NCI-H446 treated with DMSO at 0.1 percent for 48 hours (cell line): ENCODE data around the gene EMC9.

Source experiments
- DNase-seq: peaks from one replicate; lab custom pipeline; 2025; lab: John Stamatoyannopoulos, UW

Gene EMC9

DNA sequence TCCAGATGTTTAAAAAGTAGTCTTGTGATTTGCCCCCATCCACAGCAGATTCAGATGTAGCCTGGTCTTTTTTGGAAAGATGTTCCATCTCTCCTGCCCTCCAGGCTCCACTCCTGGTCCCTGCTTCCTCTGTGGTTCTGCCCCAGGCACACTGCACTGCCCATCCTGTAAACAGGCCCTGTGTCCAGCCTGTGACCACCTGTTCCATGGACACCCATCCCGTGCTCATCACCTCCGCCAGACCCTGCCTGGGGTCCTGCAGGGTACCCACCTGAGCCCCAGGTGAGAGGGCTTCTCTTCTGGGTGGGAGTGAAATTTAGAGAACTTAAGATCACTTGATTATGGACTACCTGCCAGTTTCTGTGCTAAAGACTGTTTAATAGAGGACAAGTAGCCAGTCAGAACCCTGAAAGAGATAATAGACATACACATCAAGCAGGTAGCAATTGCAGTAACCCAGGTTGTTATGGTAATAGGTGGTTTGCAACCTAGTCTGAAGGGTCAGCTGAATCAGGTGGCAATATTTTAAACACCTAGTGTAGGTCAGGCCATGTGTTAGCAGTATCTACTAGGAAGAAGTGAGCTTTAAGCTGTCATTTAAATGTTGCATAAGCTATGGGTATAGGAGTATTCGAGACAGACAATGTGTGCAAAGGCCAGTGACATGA, 8.0 kb upstream of the EMC9 start:
- no peak for DNase-seq

DNA sequence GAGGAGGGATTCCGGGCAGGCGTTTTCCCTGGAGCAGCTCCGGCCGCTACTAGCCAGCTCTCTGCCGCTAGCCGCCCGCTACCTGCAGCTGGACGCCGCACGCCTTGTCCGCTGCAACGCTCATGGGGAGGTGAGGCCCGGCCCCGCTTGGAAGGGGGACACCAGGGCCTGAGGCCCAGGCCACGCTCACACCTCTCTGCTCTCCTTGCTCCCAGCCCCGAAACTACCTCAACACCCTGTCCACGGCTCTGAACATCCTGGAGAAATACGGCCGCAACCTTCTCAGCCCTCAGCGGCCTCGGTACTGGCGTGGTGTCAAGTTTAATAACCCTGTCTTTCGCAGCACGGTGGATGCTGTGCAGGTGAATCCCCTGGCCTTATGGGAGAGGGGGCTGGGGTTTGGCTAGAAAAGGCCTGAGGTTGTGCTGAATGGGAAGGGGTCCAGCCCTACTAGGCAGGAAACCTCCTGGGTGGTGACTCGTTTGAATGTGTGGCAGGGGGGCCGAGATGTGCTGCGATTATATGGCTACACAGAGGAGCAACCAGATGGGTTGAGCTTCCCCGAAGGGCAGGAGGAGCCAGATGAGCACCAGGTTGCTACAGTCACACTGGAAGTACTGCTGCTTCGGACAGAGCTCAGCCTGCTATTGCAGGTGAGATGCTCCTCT, 6.5 kb upstream of the EMC9 start:
- no peak for DNase-seq

DNA sequence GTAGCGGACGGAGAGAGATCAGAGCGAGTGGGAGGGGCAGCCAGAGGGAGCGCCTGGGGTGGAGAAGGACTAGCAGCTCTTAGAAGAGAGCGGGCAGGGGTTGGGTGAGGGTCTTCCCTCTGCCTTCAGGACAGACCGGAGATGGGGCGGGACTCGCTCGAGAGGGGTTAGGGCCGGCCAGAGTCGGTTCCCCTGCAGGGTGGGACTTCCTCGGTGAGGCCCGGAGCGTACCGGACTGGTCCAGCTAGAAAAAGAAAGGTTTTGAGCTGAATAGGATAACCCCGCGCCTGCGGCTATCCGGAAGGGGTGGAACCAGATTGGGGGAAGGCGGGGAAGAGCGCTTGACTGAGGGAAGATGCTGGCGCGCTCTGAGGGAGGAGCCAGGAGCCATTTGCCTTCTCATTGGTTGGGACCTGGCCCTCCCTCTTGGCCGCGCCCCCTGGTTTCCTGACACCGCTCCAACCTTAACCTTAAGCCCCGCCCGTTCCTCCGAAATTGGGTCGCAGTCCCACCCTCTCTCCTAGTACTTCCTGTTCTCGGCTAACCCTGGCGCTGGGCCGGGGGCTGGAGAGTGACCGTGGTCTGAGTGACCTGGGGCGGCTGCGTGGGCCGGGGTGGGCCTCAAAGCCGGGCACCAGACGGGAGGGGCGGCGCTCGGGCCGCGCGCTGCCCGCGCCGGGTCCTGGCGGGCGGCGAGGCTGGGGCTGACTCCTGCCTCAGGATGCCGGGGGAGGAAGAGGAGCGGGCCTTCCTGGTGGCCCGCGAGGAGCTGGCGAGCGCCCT, 5.8 kb upstream of the EMC9 start, which contains the start of gene RNF31:
RNF31 (plus strand) TSS at position 521 of the 783 bp plus-strand sequence; CDS start at position 722, 201 bp downstream.
- peak; percentile 97 for DNase-seq

DNA sequence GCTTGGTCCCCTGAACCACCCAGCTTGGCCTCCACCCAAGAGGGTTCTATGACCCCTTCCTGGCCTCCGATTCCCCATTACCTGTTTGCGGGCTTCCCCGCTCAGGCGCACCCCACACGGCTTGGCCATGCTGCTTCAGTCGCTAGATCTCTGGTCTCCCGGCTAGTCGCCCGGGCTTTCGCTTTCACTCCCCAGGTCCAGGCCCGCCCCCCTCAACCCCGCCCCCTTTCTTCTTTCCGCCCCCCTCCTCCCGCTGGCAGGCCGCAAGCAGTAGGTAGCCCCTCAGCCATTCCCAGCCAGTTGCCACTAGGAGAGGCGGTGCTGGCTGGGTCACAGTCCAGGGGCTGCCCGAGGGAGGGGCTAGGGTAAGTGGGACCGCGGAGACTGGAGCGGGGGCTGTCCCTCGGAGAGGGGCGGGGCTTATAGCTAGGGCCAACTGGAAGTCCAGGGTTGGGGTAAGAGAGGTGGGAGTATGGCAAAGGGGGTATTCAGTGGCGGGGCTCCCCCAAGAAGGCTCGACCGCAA, 5.1 kb upstream of the EMC9 start, which contains the start of gene PSME2:
PSME2 (minus strand) TSS at position 158 of the 525 bp plus-strand sequence; CDS start at position 129, 29 bp downstream.
- DNase-seq = peak; percentile 98

DNA sequence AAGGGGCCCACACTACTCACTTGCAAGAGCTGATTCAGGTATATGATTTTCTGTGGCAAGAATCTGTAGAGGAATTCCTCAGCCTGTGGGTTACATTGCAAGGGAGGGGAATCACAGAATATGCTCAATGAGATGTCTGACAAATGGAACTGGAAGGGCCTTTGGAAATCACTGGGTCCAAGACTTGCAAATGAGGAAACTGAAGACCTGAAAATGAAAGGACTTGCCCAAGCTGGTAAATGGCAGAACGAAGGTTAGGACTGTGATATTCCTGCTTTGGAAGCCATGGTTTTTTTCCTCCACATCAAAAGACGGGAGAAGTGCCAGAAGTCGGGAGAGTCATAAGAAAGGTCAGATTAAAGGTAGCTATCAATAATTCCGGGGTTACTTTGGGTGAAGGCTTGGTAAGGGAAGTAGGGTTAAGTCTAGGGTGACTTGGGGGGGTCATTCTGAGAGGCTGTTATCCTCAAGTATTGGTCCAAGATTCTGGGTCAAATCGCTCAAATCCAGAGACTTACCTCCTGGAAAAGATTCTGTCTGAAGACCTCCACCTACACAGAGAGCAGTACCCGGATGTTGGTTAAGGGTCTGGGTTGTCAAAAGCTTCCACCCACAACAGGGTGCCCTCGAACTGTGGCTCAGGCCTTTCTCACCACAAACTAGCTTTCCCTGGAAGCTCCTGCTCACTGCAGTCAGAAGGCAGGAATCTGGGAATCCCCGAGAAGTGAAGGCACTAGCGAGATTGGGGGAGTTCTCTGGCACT, 4.5 kb upstream of the EMC9 start:
- no peak for DNase-seq

DNA sequence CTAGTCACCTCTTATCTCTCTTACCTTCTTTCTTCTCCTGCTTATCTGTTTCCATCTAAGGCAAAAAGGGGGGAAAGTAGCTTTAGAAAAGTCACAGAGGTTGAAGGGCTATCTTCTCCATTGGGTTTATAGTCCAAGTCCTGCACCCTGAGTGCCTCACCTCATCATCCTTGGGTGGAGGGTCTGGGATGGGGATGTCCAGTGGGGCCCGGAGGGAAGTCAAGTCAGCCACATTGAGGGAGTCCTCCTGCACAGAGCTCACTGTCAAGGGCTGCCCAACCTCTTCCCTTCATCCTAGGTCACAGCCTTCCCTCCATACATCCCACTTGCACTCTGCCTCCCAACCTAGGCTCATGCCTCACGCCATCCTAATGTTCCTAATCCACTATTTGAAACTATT, 3.8 kb upstream of the EMC9 start:
- DNase-seq = no peak

DNA sequence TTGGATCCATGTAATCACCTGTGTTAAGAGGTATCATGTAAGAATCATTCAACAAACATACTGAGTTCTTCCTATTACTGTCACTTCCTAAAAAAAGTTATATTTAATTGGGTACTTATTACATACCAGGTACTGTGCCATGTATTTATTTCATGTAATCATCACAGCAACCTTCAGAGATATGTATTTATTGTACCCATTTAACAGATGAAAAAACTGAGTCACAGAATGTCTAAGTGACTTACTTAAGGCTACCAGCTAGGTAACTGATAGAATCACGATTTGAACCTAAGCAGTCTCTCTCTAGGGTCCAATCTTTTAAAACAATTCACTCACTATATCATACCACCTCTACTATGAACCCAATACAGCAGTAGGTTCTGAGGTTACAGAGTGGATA, 3.1 kb upstream of the EMC9 start:
- DNase-seq = no peak

DNA sequence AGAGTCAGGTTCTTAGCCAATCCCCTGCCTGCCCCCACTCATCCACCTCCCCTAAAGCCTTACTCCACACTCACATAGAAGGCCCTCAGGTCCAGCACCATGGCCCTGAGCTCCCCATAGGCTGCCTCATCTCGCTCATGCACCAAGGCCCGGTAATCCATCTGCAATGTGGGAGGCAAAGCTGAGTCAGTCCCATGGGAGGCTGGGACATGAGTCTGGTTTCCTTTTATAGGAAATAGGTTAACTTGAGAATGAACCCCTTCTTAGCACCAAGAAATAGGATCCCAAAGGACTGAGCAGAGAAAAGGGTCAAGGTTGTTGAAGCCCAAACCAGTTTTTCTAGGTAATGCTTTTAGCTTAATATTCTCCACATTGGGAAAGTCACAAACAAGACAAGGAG, 2.1 kb upstream of the EMC9 start:
- no peak for DNase-seq

DNA sequence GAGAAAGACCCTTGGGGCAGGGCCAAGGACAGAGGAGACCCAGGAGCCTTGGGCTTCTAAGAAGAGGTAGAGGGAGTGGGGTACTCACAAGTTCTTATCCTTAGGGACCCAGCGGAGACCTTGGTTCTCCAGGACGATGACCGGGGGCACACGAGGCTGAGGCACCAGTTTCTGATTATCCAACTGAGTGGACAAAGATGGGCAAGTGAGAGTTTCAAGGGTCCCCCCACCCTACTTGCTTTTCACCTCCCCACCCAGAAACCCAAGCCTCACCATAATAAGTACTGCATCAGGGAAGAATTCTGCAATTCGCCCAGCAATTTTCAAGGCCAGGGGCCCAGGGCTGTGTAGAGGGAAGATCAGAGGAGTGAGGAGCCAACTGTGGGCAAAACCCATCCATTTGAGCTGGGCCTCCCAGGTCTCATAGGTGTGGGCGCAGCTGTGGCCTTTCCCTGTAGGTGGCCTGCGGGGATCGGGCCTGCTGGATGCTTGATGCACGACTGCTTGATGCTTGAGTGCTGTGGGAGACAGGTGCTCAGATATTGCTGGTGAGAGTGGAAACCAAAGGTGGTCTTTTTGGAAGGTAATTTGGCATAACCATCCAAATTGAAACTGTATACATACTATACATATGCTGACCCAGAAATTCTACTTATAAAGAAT, 2.0 kb downstream of the EMC9 start:
- DNase-seq = no peak

DNA sequence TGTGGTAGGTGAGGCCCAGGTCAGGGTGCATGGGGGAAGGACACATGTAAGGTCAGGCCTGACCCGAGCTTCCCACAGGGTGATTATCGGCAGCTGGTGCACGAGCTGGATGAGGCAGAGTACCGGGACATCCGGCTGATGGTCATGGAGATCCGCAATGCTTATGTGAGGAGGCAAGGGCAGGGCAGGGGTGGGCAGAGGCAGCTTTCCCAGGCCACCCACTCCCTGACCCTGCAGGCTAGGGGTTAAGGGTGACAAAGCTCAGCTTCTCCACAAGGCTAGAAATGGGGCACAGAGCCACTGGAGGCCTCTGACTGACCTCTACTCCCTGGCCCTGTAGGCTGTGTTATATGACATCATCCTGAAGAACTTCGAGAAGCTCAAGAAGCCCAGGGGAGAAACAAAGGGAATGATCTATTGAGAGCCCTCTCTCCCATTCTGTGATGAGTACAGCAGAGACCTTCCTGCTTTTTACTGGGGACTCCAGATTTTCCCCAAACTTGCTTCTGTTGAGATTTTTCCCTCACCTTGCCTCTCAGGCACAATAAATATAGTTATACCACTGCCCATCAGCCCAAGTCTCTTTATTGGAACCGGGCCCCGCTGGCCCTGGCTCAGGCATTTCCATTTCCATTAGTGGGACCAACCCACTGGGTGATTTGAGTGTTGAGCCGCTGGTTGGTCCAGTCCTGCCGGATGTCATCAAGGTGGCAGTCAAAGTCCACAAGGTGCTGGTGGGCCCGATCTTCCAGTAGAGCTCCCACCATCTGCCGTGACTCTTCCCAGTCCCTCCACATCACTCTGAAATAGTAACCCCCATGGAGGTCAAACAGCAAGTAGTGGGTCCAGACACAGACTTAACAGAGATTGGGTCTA, 2.8 kb downstream of the EMC9 start:
- no peak for DNase-seq

DNA sequence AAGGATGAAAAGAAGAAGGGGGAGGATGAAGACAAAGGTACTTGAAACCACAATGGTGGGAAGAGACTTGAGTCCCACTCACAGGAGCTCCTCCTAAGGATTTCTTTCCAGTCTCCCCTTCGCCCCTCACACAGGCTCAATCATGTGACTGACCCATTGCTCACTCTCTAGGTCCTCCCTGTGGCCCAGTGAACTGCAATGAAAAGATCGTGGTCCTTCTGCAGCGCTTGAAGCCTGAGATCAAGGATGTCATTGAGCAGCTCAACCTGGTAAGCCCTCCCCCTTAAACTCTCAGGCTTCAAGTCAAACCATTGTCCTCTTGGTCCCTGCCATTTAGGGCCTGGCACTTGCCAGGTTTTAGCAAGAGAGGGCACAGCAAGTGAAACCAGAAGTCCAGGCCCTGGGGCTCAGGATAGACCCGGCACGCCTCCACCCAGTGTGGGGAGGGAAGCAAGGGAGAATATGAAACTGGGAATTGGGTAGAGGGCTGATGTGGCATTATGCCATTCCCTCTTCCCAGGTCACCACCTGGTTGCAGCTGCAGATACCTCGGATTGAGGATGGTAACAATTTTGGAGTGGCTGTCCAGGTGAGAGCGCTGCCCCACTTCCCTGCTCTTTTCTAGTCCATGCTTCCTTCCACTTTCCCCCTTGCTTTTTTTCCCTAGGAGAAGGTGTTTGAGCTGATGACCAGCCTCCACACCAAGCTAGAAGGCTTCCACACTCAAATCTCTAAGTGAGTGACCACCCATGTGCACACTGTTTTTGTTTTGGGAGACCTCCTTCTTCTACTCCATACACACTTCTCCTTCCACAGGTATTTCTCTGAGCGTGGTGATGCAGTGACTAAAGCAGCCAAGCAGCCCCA, 3.6 kb downstream of the EMC9 start:
- DNase-seq = no peak

DNA sequence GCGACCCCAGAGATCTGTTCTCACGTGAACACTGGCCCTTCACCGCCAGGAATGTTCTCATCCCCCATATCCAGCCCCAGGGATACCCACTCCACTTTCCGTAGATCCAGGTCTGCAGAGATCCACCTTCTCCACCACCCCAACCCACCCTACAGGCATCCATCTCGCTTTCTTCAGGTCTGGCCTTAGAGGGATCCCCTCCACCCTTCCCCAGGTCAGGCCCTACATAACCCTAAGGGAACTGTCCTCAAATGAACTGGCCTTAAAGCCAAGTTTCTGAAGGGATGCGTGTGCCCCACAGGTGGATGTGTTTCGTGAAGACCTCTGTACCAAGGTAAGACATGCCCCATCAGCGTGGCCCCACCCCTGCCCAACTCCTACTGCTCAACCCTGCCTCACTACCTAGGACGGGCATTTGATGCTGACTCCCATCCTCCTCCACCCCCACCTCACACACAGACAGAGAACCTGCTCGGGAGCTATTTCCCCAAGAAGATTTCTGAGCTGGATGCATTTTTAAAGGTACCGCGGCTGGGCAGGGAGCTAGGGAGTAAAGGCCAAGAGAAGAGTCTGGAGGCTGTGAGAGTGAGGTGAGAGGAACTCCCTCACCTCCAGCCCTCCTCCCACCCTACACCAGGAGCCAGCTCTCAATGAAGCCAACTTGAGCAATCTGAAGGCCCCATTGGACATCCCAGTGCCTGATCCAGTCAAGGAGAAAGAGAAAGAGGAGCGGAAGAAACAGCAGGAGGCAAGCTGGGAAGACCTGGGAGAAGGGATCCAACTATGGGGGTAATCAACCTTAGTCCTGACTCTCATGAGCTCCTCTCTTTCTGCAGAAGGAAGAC, 4.5 kb downstream of the EMC9 start:
- no peak for DNase-seq

DNA sequence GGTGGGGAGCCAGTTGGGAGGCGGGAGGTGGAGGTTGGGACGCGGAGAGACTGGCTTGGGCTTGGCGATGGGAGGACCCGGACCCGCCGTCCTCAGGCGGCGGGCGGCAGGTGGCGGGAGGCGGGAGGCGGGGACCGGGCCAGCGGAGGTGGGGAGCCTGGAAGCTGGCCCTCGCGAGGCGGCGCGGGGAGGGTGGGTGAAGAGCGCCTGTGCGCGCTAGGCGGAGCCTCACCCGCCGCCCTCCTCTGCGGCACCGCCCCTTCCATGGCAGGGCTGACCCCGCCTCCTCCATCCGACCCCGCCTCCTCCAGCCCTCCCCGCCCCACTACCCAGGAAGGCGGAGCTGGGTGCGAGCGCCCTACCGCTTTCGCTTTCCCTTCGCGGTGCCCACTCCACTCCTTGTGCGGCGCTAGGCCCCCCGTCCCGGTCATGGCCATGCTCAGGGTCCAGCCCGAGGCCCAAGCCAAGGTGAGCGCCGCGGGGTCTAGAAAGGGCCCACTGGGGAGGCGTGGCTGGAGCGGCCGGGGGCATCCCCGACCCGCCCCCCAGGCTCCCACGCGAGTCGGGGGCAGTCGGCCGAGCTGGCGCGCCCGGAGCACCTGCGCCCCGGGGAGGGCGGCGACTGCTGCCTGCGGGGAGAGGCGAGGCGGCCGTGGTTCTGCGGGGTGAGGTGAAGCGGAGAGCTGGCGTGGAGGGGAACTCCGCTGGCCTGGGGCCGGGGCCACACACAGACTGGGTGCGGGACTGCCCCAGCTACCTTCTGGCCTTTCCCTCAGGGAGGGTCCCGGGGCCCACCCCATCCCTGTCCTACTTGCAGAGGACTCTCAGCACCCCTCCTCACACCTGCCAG, 5.3 kb downstream of the EMC9 start, which contains the start of gene PSME1:
PSME1 (plus strand) TSS at position 361 of the 850 bp plus-strand sequence; CDS start at position 430, 69 bp downstream.
- peak; percentile 72 for DNase-seq

DNA sequence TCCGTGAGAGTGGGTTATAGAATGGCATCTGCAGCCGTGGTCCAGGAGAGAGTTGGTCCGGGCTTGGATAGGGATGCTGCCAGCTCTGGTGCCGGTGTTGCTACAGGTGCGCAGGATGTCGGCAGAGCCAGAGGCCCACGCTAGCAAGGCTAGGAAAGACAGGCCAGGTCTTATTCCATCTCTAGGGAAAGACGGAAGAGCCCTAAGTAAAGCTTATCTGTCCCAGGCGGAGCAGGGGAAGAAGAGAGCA, 5.9 kb downstream of the EMC9 start:
- DNase-seq = no peak

DNA sequence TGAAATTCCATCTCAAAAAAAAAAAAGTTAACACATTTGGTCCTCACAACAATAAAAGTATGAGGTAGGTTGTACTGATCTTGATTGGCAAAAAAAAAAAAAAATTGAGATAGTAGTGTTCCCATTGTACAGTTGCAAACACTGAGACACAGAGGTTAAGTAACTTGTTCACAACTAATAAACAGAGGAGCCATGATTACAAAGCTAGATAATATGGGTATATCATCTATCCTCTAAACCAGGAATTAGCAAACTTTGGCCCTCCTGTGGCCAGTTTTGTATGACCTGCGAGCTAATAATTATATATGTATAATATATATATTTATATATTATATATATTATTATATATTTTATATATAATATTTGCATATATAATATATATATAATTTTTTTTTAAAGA, 7.7 kb downstream of the EMC9 start:
- DNase-seq = no peak

DNA sequence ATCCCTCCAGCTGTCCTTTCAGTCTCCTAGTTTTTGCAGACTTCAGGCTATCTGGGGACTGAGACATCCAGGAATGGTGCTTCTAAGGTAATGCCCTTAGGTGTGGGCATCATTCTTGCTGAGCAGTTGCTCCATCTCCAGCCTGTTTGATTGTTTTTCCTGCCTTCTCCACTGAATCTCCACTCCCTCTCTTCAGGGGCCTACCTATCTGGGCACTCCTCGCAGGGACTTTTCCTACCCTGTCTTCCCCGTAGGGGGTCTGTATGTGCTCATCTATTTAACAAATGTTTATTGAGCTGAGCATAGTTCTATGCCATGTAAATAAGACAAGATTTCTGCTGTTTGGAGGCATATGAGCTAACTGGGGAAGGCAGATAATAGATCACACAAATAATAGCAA, 8.4 kb downstream of the EMC9 start:
- DNase-seq = no peak

DNA sequence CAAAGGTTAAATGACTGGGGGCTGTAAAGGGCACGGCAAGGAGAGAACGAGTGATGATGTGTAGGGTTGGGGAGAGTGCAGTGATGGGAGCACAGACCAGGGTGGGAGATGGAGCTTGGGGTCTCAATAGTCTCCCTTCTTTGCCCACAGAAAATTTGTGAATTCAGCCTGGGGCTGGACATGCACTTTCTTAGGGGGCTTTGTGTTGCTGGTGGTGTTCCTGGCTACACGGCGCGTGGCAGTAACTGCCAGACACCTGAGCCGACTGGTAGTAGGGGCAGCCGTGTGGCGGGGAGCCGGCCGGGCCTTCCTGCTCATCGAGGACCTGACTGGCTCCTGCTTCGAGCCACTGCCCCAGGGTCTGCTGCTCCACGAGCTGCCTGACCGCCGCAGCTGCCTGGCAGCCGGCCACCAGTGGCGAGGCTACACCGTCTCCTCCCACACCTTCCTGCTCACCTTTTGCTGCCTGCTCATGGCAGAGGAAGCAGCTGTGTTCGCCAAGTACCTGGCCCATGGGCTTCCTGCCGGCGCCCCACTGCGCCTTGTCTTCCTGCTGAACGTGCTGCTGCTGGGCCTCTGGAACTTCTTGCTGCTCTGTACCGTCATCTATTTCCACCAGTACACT, 9.2 kb downstream of the EMC9 start:
- no peak for DNase-seq
